GM21367 (cell line): ENCODE results near the gene PPIE.

Experiments
- ATAC-seq: cut with Tn5 transposase; IDR thresholded peaks from one replicate; pipeline ENCODE4 v1.9.1; 2021; ENCODE audit not compliant: unreplicated experiment

The PPIE gene

GRCh38 chr1:39738622-39739366, at the start of gene PPIE:
PPIE (plus strand) TSS chr1:39738882; CDS start chr1:39738901, 19 bp downstream.
- ATAC-seq: no peak

DNA sequence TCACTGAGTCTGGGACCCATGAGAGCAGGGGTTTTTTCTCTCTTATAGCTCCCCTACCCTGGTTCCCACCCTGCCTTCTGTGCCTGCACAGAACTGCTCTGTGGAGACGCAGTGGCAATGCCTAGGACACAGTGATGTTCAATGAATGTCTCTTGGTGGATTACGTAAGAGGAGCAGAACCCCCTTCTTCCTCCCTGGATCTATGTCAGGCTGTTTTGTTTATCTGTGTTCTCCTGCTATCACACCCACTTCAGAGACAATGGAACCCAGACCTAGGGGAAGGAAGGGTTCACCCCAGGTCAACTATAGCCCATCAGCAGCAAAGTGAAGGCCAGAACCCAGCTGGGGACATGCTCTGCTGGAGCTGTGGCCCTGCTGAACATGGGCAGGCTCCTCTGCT, 49.5 kb upstream of the PPIE start:
- no peak for ATAC-seq

GRCh38 chr1:39689635-39690034, 49.0 kb upstream of the PPIE start:
- no peak for ATAC-seq

GRCh38 chr1:39690225-39690624, 48.5 kb upstream of the PPIE start:
- ATAC-seq: no peak

DNA sequence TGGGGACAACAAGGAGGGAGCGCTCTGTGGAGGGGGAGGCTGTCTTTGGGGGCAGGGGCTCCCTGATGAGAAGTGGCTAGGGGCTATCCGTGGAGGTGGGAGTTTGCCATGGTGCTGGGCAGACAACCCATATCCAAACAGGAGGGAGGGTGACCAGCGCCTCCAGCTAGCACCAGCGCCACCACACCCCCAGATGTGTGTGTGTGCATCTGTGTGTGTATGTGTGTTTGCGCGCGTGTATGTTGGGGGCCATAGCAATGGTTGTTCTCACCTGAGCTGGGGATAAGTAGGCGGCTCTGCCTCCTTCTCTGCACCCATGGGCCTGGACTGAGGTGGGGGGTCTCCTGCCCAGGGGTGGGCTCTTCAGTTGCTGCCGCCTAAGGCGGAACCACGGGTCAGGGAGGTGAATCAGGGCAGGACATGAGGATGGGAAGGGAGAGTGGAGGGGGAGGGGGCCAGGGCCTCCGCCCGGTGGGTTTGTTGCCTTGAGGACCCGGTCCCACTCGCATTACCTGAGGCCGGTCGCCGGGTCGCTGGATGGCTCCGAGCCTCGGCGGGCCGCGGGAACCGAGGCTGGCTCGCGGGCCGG, 47.8 kb upstream of the PPIE start:
- ATAC-seq: no peak

DNA sequence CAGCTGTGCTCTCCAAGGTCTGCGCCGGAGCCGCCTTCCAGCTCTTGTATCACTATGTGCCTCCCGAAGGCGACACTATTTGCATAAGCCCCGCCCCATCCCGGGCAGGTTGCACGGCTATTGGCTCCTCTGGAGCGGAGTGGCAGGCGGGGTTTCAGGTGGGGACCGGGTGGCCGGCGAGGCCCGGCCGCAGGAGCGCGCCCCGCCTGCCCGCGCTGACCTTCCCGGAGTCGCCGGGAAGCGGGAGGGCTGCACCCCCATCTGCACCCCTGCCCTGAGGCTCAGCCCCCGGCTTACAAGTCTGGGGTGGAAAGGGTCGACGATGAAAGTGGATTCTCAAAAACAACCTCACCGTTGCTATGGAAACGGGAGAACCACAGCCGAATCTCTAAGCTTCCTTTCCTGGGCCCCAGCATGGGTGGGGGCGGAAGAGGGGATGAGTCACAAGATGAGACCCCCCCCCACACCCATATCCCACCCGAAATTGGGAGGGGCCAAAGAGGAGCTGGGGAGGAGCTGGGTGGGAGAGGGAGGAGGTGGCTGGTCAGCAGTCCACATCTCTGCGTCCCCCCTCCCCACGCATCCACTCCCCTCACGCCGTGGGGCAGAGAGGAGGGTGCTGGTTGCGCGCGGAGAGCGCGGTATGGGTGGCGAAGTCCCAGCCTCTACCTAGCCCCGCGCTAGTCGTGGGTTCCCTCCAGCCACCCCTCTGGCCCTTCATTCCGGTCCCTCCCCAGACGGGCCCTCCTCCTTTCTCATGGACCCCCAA, 47.1 kb upstream of the PPIE start, which contains the start of gene HPCAL4:
TSS of gene HPCAL4 (minus strand) at position 51 of the 769 bp plus-strand sequence. CDS start 6,830 bp downstream, outside the sequence.
- peak; percentile 75 for ATAC-seq

- ATAC-seq: no peak
Observed at GRCh38 chr1:39692152-39693074, 46.3 kb upstream of the PPIE start.

DNA sequence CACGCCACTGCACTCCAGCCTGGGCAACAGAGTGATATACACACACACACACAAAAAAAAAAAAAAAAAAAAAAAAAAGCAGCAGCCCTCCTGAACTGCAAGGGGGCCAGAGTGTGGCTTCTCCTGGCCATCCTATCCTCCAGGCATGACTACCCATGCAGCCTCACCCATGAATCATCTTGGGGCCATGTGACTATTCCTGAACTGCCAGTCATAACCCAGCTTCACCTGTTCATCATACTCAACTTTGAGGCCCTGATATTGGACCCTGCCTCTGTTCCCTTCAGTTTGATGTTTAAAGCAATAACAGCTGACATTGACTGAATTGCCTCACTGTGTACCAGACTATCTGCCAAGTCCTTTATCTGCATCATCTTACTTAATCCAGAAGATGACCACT, 44.7 kb upstream of the PPIE start:
- ATAC-seq: no peak

DNA sequence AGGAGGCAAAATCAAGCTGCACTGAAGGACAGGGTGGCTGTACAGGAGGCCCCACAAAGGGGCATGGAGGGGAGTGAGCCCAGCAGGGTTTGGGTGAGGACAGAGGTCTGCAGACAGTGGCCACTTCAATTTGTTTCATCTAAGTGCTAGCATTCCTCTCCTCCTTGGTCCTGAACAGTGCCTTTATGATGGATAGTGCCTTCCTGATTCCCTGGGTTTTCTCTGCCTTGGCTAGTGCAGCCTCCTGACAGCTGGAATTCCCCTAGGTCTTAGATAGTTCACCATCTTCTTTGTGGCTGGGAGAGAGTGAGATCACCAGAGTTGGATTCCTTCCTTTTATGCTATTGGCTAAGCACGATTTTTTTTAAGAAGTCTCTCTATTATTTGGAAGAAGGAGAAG, 43.7 kb upstream of the PPIE start:
- ATAC-seq: no peak

GRCh38 chr1:39696448-39696847, 42.2 kb upstream of the PPIE start:
- no peak for ATAC-seq

GRCh38 chr1:39698568-39698967, 40.1 kb upstream of the PPIE start:
- ATAC-seq: no peak

DNA sequence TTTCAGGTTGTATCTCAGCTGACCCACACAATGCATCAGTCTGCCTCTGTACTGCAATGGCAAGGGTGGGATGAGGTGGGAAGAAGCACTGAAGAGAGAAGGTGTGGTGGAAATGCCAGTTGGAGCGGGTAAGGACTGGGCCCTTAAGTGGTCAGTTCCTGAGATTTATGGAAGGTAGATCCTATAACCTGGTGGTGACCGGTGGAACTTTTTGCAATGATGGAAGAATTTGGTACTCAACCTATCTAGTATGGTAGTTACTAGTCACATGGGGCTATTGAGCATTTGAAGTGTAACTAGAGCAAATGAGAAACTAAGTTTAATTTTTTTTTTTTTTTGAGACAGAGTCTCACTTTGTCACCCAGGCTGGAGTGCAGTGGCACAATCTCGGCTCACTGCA, 39.3 kb upstream of the PPIE start:
- ATAC-seq: no peak

- ATAC-seq: no peak
Observed at GRCh38 chr1:39700348-39700747, 38.3 kb upstream of the PPIE start.

DNA sequence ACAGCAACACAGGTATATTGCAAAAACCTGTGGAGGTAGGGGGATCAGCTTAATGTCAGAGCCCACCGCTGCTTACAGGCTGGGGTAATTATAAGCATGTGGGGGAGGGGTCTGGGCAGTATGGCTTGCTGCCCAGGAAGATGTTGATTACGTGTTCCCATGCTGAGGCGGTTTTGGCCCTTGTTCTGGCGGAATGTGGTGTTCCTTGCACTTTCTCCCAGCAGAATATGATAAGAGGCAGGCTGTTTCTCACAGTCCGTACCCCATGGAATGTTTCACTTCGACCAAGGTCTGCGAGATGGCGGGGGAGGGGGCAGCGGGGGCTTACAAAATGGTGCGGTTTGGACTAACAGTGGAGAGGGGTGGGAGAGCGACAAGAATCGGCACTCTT, 37.6 kb upstream of the PPIE start:
- no peak for ATAC-seq

DNA sequence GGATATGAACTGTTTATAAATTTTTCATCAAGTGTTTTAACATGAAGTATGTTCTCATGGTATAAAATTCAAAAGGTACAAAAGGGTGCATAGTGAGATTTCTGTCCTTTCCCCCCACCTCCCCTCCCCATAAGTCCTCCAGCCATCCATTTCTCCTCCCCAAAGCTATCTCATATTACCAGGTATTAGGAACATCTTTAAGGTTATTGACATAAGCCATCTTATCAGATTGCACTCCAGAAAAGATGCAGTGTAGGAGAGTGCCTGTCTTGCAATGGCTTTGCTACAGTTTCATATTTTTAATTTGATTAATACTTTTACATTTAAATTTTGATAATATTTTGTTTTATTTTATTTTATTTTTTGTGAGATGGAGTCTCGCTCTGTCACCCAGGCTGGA, 33.9 kb upstream of the PPIE start:
- no peak for ATAC-seq

DNA sequence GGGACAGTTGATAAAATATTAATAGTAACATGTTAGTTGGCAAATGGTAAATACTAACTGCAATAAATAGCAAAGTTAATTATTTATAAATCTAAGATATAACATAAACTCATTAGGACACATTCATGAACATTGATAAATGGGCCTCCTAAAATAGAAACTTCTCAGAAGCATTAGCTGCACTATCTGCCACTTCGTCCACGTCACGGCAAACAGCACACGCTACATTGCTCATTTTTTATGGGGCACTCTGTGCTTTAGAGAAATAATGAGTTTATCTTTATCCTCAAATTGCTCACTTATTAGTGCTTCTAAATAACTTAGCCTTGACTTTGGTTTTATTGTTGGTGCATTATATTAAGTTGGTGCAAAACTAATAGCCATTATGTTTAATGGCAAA, 31.2 kb upstream of the PPIE start:
- no peak for ATAC-seq

GRCh38 chr1:39711104-39711965, 27.3 kb upstream of the PPIE start:
- no peak for ATAC-seq

GRCh38 chr1:39711966-39712340, 26.7 kb upstream of the PPIE start:
- no peak for ATAC-seq

GRCh38 chr1:39713557-39713956, 25.1 kb upstream of the PPIE start:
- no peak for ATAC-seq

- no peak for ATAC-seq
Observed at GRCh38 chr1:39717809-39718208, 20.9 kb upstream of the PPIE start.
